Neural crest cell (in vitro differentiated cells): ENCODE data around the gene OVOL3. TPM values are rescaled to one million over a fixed set of nuclear protein-coding genes. Genes with fewer than 3 reads are reported as not detected.

Experiments
- DNase-seq: peaks from one replicate; pipeline ENCODE4 v3.0.0; 2021; ENCODE audit warnings: low read depth, mixed read lengths, low spot score
- H3K27ac Mint-ChIP-seq: one replicate; pipeline ENCODE4 v1.8.0; 2021; ENCODE audit warnings: mild to moderate bottlenecking, mixed read lengths; ENCODE audit not compliant: unreplicated experiment
- H3K27me3 Mint-ChIP-seq: 2 replicates; pipeline ENCODE4 v1.8.0; 2021; ENCODE audit warnings: low read depth, mild to moderate bottlenecking, mixed read lengths
- H3K36me3 Mint-ChIP-seq: 2 replicates; pipeline ENCODE4 v1.8.0; 2021; ENCODE audit warnings: low read depth, mild to moderate bottlenecking, mixed read lengths
- H3K4me1 Mint-ChIP-seq: 2 replicates; pipeline ENCODE4 v1.8.0; 2021; ENCODE audit warnings: mixed read lengths
- H3K4me3 Mint-ChIP-seq: one replicate; pipeline ENCODE4 v1.8.0; 2021; ENCODE audit warnings: mild to moderate bottlenecking, mixed read lengths
- H3K9me3 Mint-ChIP-seq: 2 replicates; pipeline ENCODE4 v1.8.0; 2021; ENCODE audit warnings: mixed read lengths
- total RNA-seq: library from RNA; stranded (reverse); gene quantifications from 2 replicates; pipeline ENCODE4 v1.2.1, GENCODE V29; 2021
- TF ChIP-seq, protein P1 (sequence below): fragments of 200-600 bp; sonication (generic); conservative IDR thresholded peaks from 2 replicates; pipeline ENCODE4 v1.5.0; 2021; ENCODE audit warnings: antibody characterized with exemption, mild to moderate bottlenecking

The OVOL3 gene
- total RNA-seq, 1 donor from 2014 or later: not detected

DNA sequence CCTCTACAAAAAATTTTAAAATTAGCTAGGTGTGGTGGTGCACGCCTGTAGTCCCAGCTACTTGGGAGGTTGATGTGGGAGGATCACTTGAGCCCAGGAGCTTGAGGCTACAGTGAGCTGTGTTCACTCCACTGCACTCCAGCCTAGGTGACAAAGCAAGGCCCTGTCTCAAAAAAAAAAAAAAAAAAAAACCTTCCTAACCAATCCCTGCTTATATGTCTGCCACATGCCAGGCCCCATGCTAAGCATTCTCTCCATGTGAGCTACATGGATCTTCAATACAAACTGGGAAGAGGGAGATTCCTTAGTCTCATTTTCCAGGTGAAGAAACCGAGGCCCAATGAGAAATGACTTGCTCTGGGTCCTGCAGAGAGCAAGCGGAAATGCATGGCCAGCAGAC lies 2.3 kb upstream of the OVOL3 start:
- Mint-ChIP-seq H3K27ac (no peak overlapping the region), H3K4me1 (peaks cover 8% of the 10 kb centered on the region), H3K27me3 (no peaks in the 10 kb centered on the region), H3K4me3 (peak overlapping the region; percentile 71), H3K9me3 (no peaks in the 10 kb centered on the region), H3K36me3 (peaks cover 6% of the 10 kb centered on the region)
- DNase-seq: no peak
- TF ChIP-seq, protein P1, sequence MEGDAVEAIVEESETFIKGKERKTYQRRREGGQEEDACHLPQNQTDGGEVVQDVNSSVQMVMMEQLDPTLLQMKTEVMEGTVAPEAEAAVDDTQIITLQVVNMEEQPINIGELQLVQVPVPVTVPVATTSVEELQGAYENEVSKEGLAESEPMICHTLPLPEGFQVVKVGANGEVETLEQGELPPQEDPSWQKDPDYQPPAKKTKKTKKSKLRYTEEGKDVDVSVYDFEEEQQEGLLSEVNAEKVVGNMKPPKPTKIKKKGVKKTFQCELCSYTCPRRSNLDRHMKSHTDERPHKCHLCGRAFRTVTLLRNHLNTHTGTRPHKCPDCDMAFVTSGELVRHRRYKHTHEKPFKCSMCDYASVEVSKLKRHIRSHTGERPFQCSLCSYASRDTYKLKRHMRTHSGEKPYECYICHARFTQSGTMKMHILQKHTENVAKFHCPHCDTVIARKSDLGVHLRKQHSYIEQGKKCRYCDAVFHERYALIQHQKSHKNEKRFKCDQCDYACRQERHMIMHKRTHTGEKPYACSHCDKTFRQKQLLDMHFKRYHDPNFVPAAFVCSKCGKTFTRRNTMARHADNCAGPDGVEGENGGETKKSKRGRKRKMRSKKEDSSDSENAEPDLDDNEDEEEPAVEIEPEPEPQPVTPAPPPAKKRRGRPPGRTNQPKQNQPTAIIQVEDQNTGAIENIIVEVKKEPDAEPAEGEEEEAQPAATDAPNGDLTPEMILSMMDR: no peak

DNA sequence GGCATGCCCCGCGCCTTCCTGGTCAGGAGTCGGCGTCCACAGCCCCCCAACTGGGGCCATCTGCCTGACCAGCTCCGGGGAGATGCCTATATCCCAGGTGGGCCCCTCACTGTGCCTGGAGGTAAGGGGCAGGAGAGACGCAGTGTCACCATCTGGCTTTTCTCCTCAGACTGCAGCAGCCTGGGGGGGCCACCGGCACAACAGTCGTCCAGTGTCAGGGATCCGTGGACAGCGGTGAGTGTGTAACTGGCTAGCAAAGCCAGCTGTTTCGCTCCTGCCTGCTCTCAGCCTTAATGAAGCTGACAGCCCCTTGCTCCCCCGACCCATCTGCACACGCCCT lies 227 bp downstream of the OVOL3 start:
- Mint-ChIP-seq H3K9me3 (no peaks in the 10 kb centered on the region), H3K4me3 (no peak overlapping the region), H3K27me3 (peaks cover 5% of the 10 kb centered on the region), H3K36me3 (peaks cover 11% of the 10 kb centered on the region), H3K27ac (no peak overlapping the region), H3K4me1 (peaks cover 26% of the 10 kb centered on the region)
- TF ChIP-seq, protein P1: no peak
- no peak for DNase-seq

DNA sequence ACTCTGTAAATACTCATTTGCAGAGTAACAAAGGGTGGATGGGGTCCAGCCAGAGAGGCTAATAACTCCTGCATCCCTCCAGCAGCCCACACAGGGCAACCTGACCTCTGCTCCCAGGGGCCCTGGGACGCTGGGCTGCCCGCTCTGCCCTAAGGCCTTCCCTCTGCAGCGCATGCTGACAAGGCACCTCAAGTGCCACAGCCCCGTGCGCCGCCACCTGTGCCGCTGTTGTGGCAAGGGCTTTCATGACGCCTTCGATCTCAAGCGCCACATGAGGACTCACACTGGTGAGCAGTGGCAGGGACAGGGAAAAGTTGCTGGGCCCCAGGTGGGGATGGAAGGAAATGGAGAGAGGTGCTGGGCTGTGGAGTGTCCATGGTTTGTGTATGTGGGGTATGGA lies 1.7 kb downstream of the OVOL3 start:
- H3K27me3 Mint-ChIP-seq: peaks cover 5% of the 10 kb centered on the region
- H3K9me3 Mint-ChIP-seq: no peaks in the 10 kb centered on the region
- H3K27ac Mint-ChIP-seq: peak overlapping the region; percentile 67
- no peak for DNase-seq
- TF ChIP-seq, protein P1: no peak
- H3K4me3 Mint-ChIP-seq: peak overlapping the region; percentile 93
- H3K36me3 Mint-ChIP-seq: peaks cover 10% of the 10 kb centered on the region
- H3K4me1 Mint-ChIP-seq: peaks cover 33% of the 10 kb centered on the region

DNA sequence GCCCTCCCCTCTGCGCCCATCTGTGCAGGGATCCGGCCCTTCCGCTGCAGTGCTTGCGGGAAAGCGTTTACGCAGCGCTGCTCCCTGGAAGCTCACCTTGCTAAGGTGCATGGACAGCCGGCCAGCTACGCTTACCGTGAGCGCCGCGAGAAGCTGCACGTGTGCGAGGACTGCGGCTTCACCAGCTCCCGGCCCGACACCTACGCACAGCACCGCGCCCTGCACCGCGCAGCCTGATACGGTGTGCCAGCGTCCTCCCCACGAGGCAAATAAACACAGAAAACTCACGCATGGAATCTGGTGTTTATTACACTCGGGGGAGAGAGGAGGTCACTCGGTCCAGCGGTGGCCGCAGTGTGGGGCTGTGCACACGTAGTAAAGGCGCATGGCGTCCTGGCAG lies 2.5 kb downstream of the OVOL3 start:
- TF ChIP-seq, protein P1: no peak
- H3K36me3 Mint-ChIP-seq: peaks cover 13% of the 10 kb centered on the region
- no peaks in the 10 kb centered on the region for H3K9me3 Mint-ChIP-seq
- peaks cover 5% of the 10 kb centered on the region for H3K27me3 Mint-ChIP-seq
- peaks cover 37% of the 10 kb centered on the region for H3K4me1 Mint-ChIP-seq
- no peak for DNase-seq
- H3K4me3 Mint-ChIP-seq: peak overlapping the region; percentile 93
- peak overlapping the region; percentile 57 for H3K27ac Mint-ChIP-seq

DNA sequence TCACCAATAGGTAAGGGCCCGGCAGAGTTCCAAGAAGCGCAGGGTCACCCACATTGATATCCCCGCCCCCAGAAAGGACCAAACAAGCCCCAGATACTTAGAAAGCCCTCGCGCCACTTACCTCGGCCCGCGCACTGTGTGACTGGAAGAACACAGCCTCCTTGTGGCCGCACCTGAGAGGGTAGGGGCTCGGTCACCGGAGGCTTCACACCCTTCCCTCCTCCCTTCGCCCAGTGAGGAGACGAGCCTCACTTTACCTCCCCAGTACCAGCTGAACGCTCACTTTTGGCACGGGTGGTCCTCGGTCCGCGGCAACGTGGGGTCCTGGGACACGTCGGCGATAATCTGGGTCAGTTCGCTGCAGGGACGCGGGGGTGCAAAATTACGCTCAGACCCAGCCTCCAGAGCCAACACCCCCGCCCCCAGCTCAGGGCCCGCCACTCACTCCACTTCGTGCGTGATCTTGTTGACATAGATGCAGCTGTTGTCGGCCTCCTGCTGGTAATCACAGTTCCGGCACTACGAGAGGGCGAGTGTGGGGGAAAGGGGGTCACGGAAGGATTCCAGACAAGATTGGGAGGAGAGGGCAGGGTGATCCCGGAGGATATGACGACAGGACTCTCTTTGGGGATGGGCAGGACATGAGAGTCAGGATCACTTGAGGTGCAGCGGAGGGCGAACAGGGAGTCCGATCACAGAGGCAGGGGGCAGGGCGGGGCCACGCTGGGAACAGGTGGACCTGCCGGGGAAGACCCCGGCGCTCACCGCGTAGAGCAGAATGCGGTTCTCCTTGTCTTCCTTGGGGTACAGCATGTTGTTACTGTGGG lies 3.2 kb downstream of the OVOL3 start:
- Mint-ChIP-seq H3K4me1 (peaks cover 37% of the 10 kb centered on the region), H3K9me3 (no peaks in the 10 kb centered on the region), H3K4me3 (peak overlapping the region; percentile 93), H3K27ac (peak overlapping the region; percentile 95), H3K36me3 (peaks cover 13% of the 10 kb centered on the region), H3K27me3 (peaks cover 5% of the 10 kb centered on the region)
- DNase-seq: no peak
- TF ChIP-seq, protein P1: peak; percentile 38
